ENCODE results near the gene IL10RA.

The IL10RA gene

GRCh38 chr11:117941163-117941707 lies 45.0 kb upstream of the IL10RA start:
- no peaks in the 10 kb centered on the region for H3K27me3 ChIP-seq (ENCODE audit: low read depth, low read length)
- no peak for TF ChIP-seq EZH2phosphoT487 (IDR thresholded peaks at IDR 0.05; ENCODE audit: low read depth)
- TF ChIP-seq CTCF (IDR thresholded peaks at IDR 0.05; ENCODE audit: low read depth, low read length), result no peak
- no peak overlapping the region for H3K4me2 ChIP-seq (ENCODE audit: low read length)
- H3K27ac ChIP-seq (ENCODE audit: low read length), result no peak overlapping the region
- H3K4me3 ChIP-seq (ENCODE audit: low read length), result no peak overlapping the region
- H3K4me1 ChIP-seq (ENCODE audit: low read length), result peaks cover 57% of the 10 kb centered on the region
- H2AFZ ChIP-seq (ENCODE audit: low read depth, low read length), result no peak overlapping the region
- no peaks in the 10 kb centered on the region for H4K20me1 ChIP-seq (ENCODE audit: insufficient read depth, low read length)
- H3K79me2 ChIP-seq (ENCODE audit: low read length), result peaks cover 2% of the 10 kb centered on the region; the same call in 1 of the 2 replicates
- H3K9me3 ChIP-seq (ENCODE audit: insufficient read depth, low read length), result peaks cover 6% of the 10 kb centered on the region
- no peak overlapping the region for H3K9ac ChIP-seq (ENCODE audit: low read length)
- peaks cover 12% of the 10 kb centered on the region for H3K36me3 ChIP-seq (replicated peaks; ENCODE audit: low read depth, low read length)

GRCh38 chr11:117941976-117942654 lies 44.1 kb upstream of the IL10RA start:
- H3K4me2 ChIP-seq (ENCODE audit: low read length), result no peak overlapping the region
- TF ChIP-seq EZH2phosphoT487 (IDR thresholded peaks at IDR 0.05; ENCODE audit: low read depth), result no peak
- no peak for TF ChIP-seq CTCF (IDR thresholded peaks at IDR 0.05; ENCODE audit: low read depth, low read length)

GRCh38 chr11:117944554-117944953 lies 41.6 kb upstream of the IL10RA start:
- Histone ChIP-seq H3K9me3 (ENCODE audit: insufficient read depth, low read length) (peaks cover 6% of the 10 kb centered on the region), H3K4me3 (ENCODE audit: low read length) (peak overlapping the region; percentile 13; the same call in 1 of the 2 replicates), H3K27me3 (ENCODE audit: low read depth, low read length) (no peaks in the 10 kb centered on the region), H3K4me2 (ENCODE audit: low read length) (peak overlapping the region; percentile 56), H3K9ac (ENCODE audit: low read length) (peak overlapping the region; percentile 60), H2AFZ (ENCODE audit: low read depth, low read length) (peak overlapping the region; percentile 6; the same call in 1 of the 2 replicates), H4K20me1 (ENCODE audit: insufficient read depth, low read length) (no peaks in the 10 kb centered on the region), H3K79me2 (ENCODE audit: low read length) (no peaks in the 10 kb centered on the region), H3K4me1 (ENCODE audit: low read length) (peaks cover 61% of the 10 kb centered on the region), H3K27ac (ENCODE audit: low read length) (peak overlapping the region; percentile 83), H3K36me3 (replicated peaks; ENCODE audit: low read depth, low read length) (peaks cover 12% of the 10 kb centered on the region)
- TF ChIP-seq CTCF (IDR thresholded peaks at IDR 0.05; ENCODE audit: low read depth, low read length), result no peak
- no peak for TF ChIP-seq EZH2phosphoT487 (IDR thresholded peaks at IDR 0.05; ENCODE audit: low read depth)

More at GRCh38 chr11:117941976-117942654, 44.1 kb upstream of the IL10RA start:
- Histone ChIP-seq H3K79me2 (ENCODE audit: low read length) (peaks cover 2% of the 10 kb centered on the region; the same call in 1 of the 2 replicates), H3K9ac (ENCODE audit: low read length) (no peak overlapping the region), H3K36me3 (replicated peaks; ENCODE audit: low read depth, low read length) (peaks cover 12% of the 10 kb centered on the region), H3K9me3 (ENCODE audit: insufficient read depth, low read length) (peaks cover 6% of the 10 kb centered on the region), H4K20me1 (ENCODE audit: insufficient read depth, low read length) (no peaks in the 10 kb centered on the region), H3K27ac (ENCODE audit: low read length) (no peak overlapping the region), H3K4me1 (ENCODE audit: low read length) (peaks cover 57% of the 10 kb centered on the region), H3K4me3 (ENCODE audit: low read length) (no peak overlapping the region), H3K27me3 (ENCODE audit: low read depth, low read length) (no peaks in the 10 kb centered on the region), H2AFZ (ENCODE audit: low read depth, low read length) (no peak overlapping the region)

GRCh38 chr11:117945047-117945810 lies 41.0 kb upstream of the IL10RA start:
- TF ChIP-seq EZH2phosphoT487 (IDR thresholded peaks at IDR 0.05; ENCODE audit: low read depth) (no peak), CTCF (IDR thresholded peaks at IDR 0.05; ENCODE audit: low read depth, low read length) (peak; percentile 34)
- H3K4me1 ChIP-seq (ENCODE audit: low read length), result peaks cover 67% of the 10 kb centered on the region
- peaks cover 12% of the 10 kb centered on the region for H3K36me3 ChIP-seq (replicated peaks; ENCODE audit: low read depth, low read length)
- no peak overlapping the region for H2AFZ ChIP-seq (ENCODE audit: low read depth, low read length)
- H3K79me2 ChIP-seq (ENCODE audit: low read length), result no peaks in the 10 kb centered on the region
- H3K4me3 ChIP-seq (ENCODE audit: low read length), result peak overlapping the region; percentile 13; the same call in 1 of the 2 replicates
- no peaks in the 10 kb centered on the region for H4K20me1 ChIP-seq (ENCODE audit: insufficient read depth, low read length)
- peak overlapping the region; percentile 60 for H3K9ac ChIP-seq (ENCODE audit: low read length)
- H3K9me3 ChIP-seq (ENCODE audit: insufficient read depth, low read length), result peaks cover 6% of the 10 kb centered on the region
- H3K27ac ChIP-seq (ENCODE audit: low read length), result peak overlapping the region; percentile 83
- no peaks in the 10 kb centered on the region for H3K27me3 ChIP-seq (ENCODE audit: low read depth, low read length)
- H3K4me2 ChIP-seq (ENCODE audit: low read length), result peak overlapping the region; percentile 56

Data from OCI-LY3 (cell line).